ENCODE results near the gene THY1.

Gene THY1

GRCh38 chr11:119470317-119471291 lies 47.6 kb upstream of the THY1 start:
- H2AFZ ChIP-seq (ENCODE audit: low read length) = no peak overlapping the region
- no peaks in the 10 kb centered on the region for H3K27me3 ChIP-seq (replicated peaks; ENCODE audit: insufficient read depth, low read length)
- no peak overlapping the region for H3K27ac ChIP-seq (ENCODE audit: low read length)
- no peaks in the 10 kb centered on the region for H4K20me1 ChIP-seq (ENCODE audit: insufficient read depth, low read length)
- no peak overlapping the region for H3K4me3 ChIP-seq (ENCODE audit: low read length)
- no peaks in the 10 kb centered on the region for H3K4me1 ChIP-seq (ENCODE audit: low read length)
- no peak overlapping the region for H3K9ac ChIP-seq (ENCODE audit: low read length)
- TF ChIP-seq EZH2phosphoT487 (IDR thresholded peaks at IDR 0.05; ENCODE audit: low read length) (no peak), CTCF (IDR thresholded peaks at IDR 0.05; ENCODE audit: low read length) (no peak), EZH2 (optimal IDR thresholded peaks at IDR 0.05; ENCODE audit: low read depth, low read length) (no peak)
- DNase-seq = no peak
- no peaks in the 10 kb centered on the region for H3K79me2 ChIP-seq (ENCODE audit: low read length)
- no peaks in the 10 kb centered on the region for H3K36me3 ChIP-seq (replicated peaks; ENCODE audit: insufficient read depth, low read length)
- no peak overlapping the region for H3K4me2 ChIP-seq (ENCODE audit: low read depth, low read length)
- no peaks in the 10 kb centered on the region for H3K9me2 ChIP-seq (replicated peaks; ENCODE audit: insufficient read depth, low read length)
- H3F3A ChIP-seq (ENCODE audit: insufficient read depth, low read length) = no peaks in the 10 kb centered on the region
- no peaks in the 10 kb centered on the region for H3K9me3 ChIP-seq (replicated peaks; ENCODE audit: insufficient read depth, low read length)

GRCh38 chr11:119469506-119469905 lies 46.5 kb upstream of the THY1 start:
- TF ChIP-seq EZH2phosphoT487 (IDR thresholded peaks at IDR 0.05; ENCODE audit: low read length) (no peak), EZH2 (optimal IDR thresholded peaks at IDR 0.05; ENCODE audit: low read depth, low read length) (no peak), CTCF (IDR thresholded peaks at IDR 0.05; ENCODE audit: low read length) (no peak)
- H3F3A ChIP-seq (ENCODE audit: insufficient read depth, low read length) = no peaks in the 10 kb centered on the region
- no peaks in the 10 kb centered on the region for H4K20me1 ChIP-seq (ENCODE audit: insufficient read depth, low read length)
- H3K9ac ChIP-seq (ENCODE audit: low read length) = no peak overlapping the region
- H3K4me2 ChIP-seq (ENCODE audit: low read depth, low read length) = no peak overlapping the region
- no peak for DNase-seq
- H3K9me2 ChIP-seq (replicated peaks; ENCODE audit: insufficient read depth, low read length) = no peaks in the 10 kb centered on the region
- H3K27ac ChIP-seq (ENCODE audit: low read length) = no peak overlapping the region
- no peaks in the 10 kb centered on the region for H3K27me3 ChIP-seq (replicated peaks; ENCODE audit: insufficient read depth, low read length)
- H3K4me3 ChIP-seq (ENCODE audit: low read length) = no peak overlapping the region
- H3K36me3 ChIP-seq (replicated peaks; ENCODE audit: insufficient read depth, low read length) = no peaks in the 10 kb centered on the region
- no peaks in the 10 kb centered on the region for H3K79me2 ChIP-seq (ENCODE audit: low read length)
- H3K4me1 ChIP-seq (ENCODE audit: low read length) = no peaks in the 10 kb centered on the region
- H3K9me3 ChIP-seq (replicated peaks; ENCODE audit: insufficient read depth, low read length) = no peaks in the 10 kb centered on the region
- no peak overlapping the region for H2AFZ ChIP-seq (ENCODE audit: low read length)

GRCh38 chr11:119468511-119468910 lies 45.5 kb upstream of the THY1 start:
- no peak for DNase-seq
- Histone ChIP-seq H3K27ac (ENCODE audit: low read length) (no peak overlapping the region), H3K4me3 (ENCODE audit: low read length) (no peak overlapping the region), H3K9ac (ENCODE audit: low read length) (no peak overlapping the region), H3K4me2 (ENCODE audit: low read depth, low read length) (no peak overlapping the region), H3F3A (ENCODE audit: insufficient read depth, low read length) (no peaks in the 10 kb centered on the region), H3K79me2 (ENCODE audit: low read length) (no peaks in the 10 kb centered on the region), H3K36me3 (replicated peaks; ENCODE audit: insufficient read depth, low read length) (no peaks in the 10 kb centered on the region), H2AFZ (ENCODE audit: low read length) (no peak overlapping the region), H3K27me3 (replicated peaks; ENCODE audit: insufficient read depth, low read length) (no peaks in the 10 kb centered on the region), H3K9me2 (replicated peaks; ENCODE audit: insufficient read depth, low read length) (no peaks in the 10 kb centered on the region), H3K9me3 (replicated peaks; ENCODE audit: insufficient read depth, low read length) (no peaks in the 10 kb centered on the region), H4K20me1 (ENCODE audit: insufficient read depth, low read length) (no peaks in the 10 kb centered on the region), H3K4me1 (ENCODE audit: low read length) (no peaks in the 10 kb centered on the region)
- no peak for TF ChIP-seq EZH2 (optimal IDR thresholded peaks at IDR 0.05; ENCODE audit: low read depth, low read length)
- TF ChIP-seq CTCF (IDR thresholded peaks at IDR 0.05; ENCODE audit: low read length) = no peak
- TF ChIP-seq EZH2phosphoT487 (IDR thresholded peaks at IDR 0.05; ENCODE audit: low read length) = no peak

Measured in MM.1S (cell line).